GM10266 (cell line): ENCODE results near the gene DGKG.

Experiments
- DNase-seq: peaks from one replicate; pipeline ENCODE4 v3.0.0; 2012; ENCODE audit errors: extremely low spot score
- CTCF ChIP-seq: IDR thresholded peaks from 2 replicates; pipeline ENCODE4 v1.5.1; 2012; ENCODE audit warnings: mild to moderate bottlenecking, low read depth; ENCODE audit not compliant: control insufficient read depth, insufficient read depth; ENCODE audit errors: missing control alignments

The DGKG gene

GRCh38 chr3:186244016-186244415 lies 118.0 kb downstream of the DGKG start:
- no peak for DNase-seq
- TF ChIP-seq CTCF, result no peak

GRCh38 chr3:186241910-186242821 lies 119.9 kb downstream of the DGKG start:
- DNase-seq, result peak; percentile 79
- peak; percentile 87 for TF ChIP-seq CTCF

DNA sequence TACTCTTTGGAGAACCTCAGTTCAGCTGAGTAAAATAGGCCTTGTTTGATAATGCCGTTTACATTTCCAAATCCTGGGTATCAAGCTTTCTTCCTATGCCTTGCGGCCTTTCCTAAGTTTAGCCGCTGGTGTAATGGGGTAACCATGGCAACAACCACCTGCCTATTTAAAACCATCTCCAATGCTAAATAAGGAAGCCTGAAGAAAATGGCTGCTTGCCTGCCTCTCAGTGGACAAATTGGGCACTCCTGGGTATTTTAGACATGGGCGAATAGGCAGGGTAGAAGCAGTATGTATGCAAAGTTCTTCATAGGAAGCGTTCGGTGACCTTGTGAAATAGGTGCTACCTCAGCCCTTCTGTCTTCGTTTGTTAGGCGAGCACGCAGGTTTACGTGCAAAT lies 122.7 kb downstream of the DGKG start:
- TF ChIP-seq CTCF, result no peak
- no peak for DNase-seq

DNA sequence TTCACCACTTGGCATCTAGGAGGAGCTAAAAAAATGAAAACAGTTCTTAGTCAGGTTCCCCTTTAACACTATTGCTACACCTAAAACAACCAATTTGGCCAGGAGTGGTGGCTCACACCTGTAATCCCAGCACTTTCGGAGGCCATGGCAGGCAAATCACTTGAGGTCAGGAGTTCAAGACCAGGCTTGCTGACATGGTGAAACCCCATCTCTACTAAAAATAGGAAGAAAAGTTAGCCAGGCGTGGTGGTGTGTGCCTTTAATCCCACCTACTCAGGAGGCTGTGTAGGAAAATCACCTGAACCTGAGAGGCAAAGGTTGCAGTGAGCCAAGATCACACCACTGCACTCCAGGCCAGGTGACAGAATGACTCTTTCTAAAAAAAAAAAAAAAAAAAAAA lies 124.1 kb downstream of the DGKG start:
- no peak for TF ChIP-seq CTCF
- DNase-seq, result no peak

DNA sequence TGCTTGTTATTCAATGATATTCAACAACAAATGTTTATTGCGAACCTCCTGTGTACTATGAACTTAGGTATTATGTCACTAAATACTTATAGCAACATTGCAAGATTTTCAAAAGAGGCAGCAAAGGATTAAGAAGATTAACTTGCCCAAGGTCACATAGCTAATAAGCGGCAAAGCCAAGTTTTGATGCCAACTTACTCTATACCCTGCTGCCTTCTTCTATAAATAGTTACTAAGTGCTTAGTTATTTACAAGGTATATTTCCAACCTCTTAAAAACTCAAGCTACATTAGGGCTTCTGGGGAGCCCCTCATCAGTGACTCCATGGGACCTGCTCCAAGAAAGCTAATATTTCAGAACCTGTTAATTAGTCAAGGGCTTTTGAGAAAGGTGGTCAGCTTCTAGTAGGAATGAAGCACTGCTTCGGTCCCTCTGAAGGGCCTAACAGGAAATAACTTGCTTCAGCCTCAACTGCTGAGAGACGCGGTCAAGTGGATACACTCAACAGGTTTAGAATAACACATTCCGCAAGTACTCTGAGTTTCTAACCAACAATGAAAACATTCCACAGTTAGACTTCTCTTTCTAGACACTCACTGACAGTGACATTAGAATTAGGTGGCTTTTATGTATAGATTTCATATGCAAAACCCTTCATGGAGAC lies 125.5 kb downstream of the DGKG start:
- DNase-seq, result no peak
- no peak for TF ChIP-seq CTCF

- peak; percentile 68 for DNase-seq
- TF ChIP-seq CTCF, result no peak
Measured at GRCh38 chr3:186235554-186235953, 126.5 kb downstream of the DGKG start.

DNA sequence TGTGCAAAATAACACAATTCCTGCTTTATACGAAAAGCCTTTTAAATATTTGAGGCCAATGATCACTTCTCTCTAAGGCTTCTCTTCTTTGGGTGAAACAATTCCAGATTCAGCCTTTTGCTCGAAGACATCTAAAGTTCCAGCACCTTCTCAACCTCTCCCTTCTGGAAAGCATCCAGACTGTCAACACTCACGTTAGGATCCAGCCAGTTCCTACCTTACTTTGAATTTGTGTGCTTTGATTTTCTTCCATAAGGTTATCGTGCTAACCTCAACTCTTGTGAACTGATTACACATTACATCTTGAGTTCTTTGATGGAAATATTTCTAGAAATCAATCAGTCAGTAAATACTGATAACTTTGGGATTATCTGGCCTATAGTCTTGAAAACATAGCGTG lies 127.9 kb downstream of the DGKG start:
- TF ChIP-seq CTCF, result no peak
- no peak for DNase-seq
